ENCODE data around the gene HDAC5.

Gene HDAC5

DNA sequence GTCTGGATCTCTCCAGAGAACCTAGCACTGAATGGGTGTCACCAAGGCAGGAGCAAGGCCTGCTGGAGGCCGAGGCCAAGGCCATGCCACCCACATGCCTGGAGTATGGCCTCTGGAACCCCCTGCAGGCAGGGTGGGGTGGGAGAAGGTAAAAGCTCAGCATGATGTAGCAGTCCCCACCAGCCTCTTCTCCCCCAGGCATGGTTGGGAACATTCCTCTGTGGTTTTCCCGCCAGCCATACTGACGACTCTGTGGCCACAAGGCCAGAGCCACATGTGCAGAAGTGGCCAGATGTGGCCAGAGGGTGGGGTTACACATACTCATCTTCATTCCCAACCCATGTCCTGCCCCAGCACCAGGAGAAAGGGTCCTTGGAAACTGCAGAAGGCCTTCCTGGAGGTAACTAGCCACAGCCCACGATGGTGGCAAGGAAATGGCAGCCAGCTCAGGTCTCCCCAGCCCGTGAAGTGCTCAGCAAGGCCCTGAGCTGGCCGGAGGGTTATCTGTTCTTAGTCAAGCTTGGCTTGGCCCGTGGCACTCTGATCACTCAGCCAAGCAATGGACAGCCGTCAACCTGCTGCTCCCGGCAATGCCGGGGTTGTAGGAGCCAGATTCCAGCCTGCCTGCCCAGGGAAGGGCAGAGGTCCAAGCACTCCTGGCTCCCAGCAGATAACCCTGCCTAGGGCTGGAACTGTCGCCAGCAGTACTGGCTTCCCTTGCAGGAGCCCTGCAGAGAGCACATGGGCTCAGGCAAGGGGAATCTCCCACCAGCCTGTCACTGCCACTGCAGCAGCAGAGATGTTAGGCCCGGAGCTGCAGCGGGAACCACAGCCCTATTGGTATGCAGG is 26.1 kb downstream of the HDAC5 start:
- peak; percentile 45 for DNase-seq (ENCODE audit: low read depth)
- TF ChIP-seq, protein P1, sequence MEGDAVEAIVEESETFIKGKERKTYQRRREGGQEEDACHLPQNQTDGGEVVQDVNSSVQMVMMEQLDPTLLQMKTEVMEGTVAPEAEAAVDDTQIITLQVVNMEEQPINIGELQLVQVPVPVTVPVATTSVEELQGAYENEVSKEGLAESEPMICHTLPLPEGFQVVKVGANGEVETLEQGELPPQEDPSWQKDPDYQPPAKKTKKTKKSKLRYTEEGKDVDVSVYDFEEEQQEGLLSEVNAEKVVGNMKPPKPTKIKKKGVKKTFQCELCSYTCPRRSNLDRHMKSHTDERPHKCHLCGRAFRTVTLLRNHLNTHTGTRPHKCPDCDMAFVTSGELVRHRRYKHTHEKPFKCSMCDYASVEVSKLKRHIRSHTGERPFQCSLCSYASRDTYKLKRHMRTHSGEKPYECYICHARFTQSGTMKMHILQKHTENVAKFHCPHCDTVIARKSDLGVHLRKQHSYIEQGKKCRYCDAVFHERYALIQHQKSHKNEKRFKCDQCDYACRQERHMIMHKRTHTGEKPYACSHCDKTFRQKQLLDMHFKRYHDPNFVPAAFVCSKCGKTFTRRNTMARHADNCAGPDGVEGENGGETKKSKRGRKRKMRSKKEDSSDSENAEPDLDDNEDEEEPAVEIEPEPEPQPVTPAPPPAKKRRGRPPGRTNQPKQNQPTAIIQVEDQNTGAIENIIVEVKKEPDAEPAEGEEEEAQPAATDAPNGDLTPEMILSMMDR (IDR thresholded peaks at IDR 0.05; ENCODE audit: control insufficient read depth, insufficient read depth, low read depth, low read length, missing control alignments) = no peak
- H3K4me3 ChIP-seq (ENCODE audit: control insufficient read depth, low read depth, low read length) = no peak overlapping the region

DNA sequence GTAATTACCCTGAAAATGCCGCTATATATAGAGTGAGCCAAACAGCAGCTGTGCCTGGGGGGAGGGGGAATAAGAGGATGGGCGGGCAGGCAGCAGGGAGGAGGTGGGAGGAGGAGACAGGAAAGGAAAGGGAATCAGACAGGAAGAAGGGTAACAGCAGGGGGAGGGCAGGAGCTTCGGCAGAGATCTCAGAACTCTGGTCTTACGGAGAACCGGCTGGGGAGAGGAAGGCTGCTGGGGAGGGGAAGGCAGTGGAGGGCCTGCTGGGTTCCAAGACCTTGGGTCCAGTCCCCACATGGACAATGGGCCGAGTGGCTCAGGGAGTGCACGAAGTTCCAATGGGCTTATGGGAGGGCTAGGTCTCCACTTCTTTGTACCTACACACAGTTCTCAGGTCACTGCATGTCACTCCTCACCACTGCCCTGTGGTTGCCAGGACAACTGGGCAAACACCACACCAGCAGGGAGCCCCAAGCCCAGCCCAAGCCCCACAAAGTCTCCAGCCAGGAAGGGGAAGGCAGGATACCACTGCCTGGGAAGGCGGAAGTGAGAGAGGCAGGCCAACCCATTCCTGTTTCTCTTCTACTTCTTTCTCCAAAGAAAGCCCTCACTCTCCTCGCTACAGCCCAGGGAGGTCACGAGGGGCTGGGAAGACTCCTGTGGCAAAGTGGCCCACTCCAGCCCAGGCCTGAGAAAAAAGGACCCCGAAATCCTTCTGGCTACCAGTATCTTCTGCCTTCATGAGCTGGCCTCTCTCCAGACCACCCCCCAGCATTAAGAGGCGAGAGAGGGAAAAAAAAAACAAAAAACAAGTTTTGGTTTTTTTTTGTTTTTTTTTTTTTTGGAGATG is 27.6 kb downstream of the HDAC5 start:
- TF ChIP-seq, protein P1 (IDR thresholded peaks at IDR 0.05; ENCODE audit: control insufficient read depth, insufficient read depth, low read depth, low read length, missing control alignments) = peak; percentile 32
- peak overlapping the region; percentile 46 for H3K4me3 ChIP-seq (ENCODE audit: control insufficient read depth, low read depth, low read length)

DNA sequence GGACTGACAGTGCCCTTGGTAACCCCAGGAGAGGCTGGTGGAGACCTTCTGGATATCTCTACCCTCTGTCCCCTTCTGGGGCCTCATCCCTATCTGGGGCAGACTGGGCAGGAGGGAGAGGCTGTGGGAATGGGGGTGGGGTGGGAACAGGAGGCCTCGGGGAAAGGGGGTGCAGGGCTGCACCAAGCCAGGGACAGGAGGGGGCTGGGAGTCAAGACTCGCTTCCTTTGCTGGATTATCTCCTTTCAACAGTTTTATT is 28.1 kb downstream of the HDAC5 start:
- DNase-seq (ENCODE audit: low read depth) = no peak
- TF ChIP-seq, protein P1 (IDR thresholded peaks at IDR 0.05; ENCODE audit: control insufficient read depth, insufficient read depth, low read depth, low read length, missing control alignments) = no peak
- peak overlapping the region; percentile 46 for H3K4me3 ChIP-seq (ENCODE audit: control insufficient read depth, low read depth, low read length)

More for the DNA sequence above, 27.6 kb downstream of the HDAC5 start:
- peak; percentile 70 for DNase-seq (ENCODE audit: low read depth)

DNA sequence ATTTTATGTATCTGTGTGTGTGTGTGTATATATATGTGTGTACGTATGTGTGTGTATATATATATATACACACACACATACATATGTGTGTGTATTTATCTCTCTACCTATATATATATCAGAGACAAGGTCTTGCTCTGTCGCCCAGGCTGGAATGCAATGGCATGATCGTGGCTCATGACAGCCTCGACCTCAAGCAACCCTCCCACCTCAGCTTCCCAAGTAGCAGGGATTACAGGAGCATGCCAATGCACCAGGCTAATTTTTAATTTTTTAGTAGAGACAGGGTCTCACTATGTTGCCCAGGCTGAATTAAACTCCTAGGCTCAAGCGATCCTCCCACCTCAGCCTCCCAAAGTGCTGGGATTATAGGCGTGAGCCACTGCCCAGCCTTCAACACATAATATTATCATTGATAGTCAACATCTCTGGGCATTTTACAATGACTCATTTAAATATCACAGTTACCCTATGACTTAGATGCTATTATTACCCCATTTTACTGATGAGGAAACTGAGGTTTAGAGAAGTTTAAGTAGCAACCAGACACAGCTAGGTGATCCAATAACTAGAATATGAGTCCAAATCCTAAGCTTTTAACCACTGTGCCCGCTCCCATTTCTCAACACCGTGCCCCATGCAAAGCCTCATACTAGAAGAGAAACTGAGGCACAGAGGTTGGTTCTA is 28.6 kb downstream of the HDAC5 start:
- no peak for DNase-seq (ENCODE audit: low read depth)
- TF ChIP-seq, protein P1 (IDR thresholded peaks at IDR 0.05; ENCODE audit: control insufficient read depth, insufficient read depth, low read depth, low read length, missing control alignments) = no peak
- H3K4me3 ChIP-seq (ENCODE audit: control insufficient read depth, low read depth, low read length) = no peak overlapping the region; the same call in 1 of the 2 replicates

DNA sequence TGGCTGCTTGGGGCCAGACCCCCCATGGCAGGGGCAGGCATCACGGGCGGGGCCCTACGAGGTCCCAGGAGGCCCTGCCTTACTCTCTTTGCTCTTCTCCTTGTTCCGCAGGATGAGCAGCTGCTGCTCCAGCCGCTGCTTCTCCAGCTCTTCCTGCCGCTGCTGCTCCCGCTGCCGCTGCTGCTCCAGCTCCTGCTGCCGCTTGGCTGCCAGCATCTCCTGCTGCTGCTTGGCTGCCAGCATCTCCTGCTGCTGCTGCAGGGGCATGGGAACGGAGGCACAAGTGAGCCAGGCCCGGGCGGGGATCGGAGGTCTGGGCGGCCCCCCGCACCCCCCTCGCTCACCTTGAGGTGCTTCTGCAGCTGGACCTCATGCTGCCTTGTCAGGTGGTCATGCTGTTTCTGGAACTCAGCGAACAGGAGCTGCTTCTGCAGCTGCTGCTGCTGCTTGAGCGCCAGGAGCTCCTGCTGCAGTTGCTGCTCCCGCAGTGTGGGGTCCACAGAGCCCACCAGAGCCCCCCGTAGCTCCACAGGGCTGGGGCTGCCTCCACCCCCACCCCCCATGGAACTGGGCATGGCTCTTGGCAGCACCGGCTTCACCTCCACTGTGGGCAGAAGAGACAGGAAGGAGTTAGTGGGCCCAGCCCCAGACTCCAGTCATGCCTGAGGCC is 30.1 kb downstream of the HDAC5 start:
- DNase-seq (ENCODE audit: low read depth) = no peak
- no peak overlapping the region for H3K4me3 ChIP-seq (ENCODE audit: control insufficient read depth, low read depth, low read length)
- TF ChIP-seq, protein P1 (IDR thresholded peaks at IDR 0.05; ENCODE audit: control insufficient read depth, insufficient read depth, low read depth, low read length, missing control alignments) = no peak

DNA sequence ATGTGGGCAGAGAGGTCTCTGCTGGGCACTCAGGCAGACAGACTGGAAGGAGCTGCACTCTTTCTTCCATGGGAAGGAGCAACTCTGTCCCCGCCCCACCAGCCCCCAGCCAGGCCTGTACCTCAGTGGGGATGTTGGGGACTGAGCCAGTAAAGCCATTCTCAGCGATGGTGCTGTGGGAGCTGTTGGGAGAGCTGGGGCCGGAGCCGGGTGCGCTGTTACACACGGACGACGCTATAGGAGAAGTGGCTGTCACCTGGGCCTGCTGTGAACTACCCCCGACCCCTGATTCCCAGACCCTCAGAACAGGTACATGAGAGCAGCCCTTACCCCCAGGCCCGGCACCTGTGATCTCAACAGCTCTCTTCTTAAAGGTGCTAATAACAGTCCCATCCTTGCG is 31.4 kb downstream of the HDAC5 start:
- no peak for DNase-seq (ENCODE audit: low read depth)
- TF ChIP-seq, protein P1 (IDR thresholded peaks at IDR 0.05; ENCODE audit: control insufficient read depth, insufficient read depth, low read depth, low read length, missing control alignments) = no peak
- no peak overlapping the region for H3K4me3 ChIP-seq (ENCODE audit: control insufficient read depth, low read depth, low read length)

All from AG09309 (cell line).